Measurements from ENCODE around the gene SMOC2. TPM values are rescaled to one million over a fixed set of nuclear protein-coding genes. Genes with fewer than 3 reads are reported as not detected.

Gene SMOC2
- total RNA-seq, 6 experiments from 2014 or later: 0.42 to 3.5 (median 1.2) TPM

DNA sequence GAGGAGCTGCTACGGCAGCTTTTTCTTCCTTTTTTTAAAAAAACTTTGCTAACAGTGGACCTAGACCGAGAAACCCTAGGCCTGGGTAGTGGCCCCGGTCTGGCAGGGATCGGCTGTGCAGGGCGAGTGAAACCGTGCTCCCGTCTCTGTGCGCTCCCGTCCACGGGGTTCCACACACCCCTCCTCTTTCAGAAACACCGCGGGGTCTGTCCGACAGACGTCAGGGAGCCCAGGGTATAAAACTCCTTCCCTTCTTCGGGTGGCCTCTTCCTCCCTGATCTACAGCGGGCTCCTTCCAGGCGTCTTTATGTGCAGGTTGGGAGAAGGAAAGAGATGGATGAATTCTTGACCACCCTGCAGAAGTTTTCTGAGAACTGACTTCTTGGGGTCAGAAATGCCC, 27.1 kb upstream of the SMOC2 start:
- no peak for ATAC-seq

DNA sequence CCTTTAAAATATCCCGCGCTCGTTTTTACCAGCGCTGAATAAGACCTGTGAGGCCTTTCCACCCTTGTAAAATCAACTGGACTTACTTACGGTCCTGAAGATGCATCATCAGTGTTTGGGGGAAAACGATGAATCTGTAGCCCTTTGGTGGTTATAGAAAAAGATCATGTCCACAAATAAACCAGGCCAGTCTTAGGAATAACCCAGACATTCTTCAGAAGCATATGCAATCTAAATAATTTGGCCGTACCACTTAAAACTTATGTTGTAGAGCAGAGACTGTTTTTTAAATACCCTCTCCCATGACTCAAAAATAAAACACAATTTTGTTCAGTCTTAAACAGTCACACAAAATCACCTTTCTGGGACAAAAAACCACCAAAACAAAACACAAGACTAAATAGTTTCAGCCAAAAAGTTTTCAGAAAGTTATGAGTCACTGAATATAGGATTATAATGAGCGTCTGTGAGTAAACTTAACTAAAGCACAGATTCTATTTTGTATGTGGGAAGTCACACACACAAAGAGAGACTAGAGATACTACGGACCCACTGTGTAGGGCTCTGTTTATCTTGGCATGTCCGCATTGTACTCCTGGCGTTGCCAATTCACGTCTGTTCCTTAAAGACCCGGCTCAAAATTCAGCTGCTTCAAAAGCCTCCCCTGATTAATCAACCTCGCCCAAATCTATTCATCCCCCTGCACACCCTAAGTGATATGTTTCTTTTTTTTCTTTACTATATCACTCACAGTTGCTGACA, 26.5 kb upstream of the SMOC2 start:
- H3K36me3 ChIP-seq: no peaks in the 10 kb centered on the region
- no peaks in the 10 kb centered on the region for H3K27me3 ChIP-seq
- no peak overlapping the region for H3K27ac ChIP-seq
- WGBS (ENCODE audit: insufficient coverage, low coverage, low lambda C conversion rate, missing lambda C conversion rate): 55% methylated on average over 14 of the region's 14 CpGs
- H3K4me3 ChIP-seq: no peak overlapping the region
- no peaks in the 10 kb centered on the region for H3K4me1 ChIP-seq
- TF ChIP-seq, protein P1, sequence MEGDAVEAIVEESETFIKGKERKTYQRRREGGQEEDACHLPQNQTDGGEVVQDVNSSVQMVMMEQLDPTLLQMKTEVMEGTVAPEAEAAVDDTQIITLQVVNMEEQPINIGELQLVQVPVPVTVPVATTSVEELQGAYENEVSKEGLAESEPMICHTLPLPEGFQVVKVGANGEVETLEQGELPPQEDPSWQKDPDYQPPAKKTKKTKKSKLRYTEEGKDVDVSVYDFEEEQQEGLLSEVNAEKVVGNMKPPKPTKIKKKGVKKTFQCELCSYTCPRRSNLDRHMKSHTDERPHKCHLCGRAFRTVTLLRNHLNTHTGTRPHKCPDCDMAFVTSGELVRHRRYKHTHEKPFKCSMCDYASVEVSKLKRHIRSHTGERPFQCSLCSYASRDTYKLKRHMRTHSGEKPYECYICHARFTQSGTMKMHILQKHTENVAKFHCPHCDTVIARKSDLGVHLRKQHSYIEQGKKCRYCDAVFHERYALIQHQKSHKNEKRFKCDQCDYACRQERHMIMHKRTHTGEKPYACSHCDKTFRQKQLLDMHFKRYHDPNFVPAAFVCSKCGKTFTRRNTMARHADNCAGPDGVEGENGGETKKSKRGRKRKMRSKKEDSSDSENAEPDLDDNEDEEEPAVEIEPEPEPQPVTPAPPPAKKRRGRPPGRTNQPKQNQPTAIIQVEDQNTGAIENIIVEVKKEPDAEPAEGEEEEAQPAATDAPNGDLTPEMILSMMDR (IDR thresholded peaks at IDR 0.05): no peak
- no peak for TF ChIP-seq POLR2A (IDR thresholded peaks at IDR 0.05)
- no peaks in the 10 kb centered on the region for H3K9me3 ChIP-seq
- ATAC-seq: no peak
- DNase-seq: no peak
- intact Hi-C loops (cut with DNase I): no loop called here

More for the DNA sequence above, 27.1 kb upstream of the SMOC2 start:
- 78% methylated on average over 15 of the region's 17 CpGs for WGBS (ENCODE audit: insufficient coverage, low coverage, low lambda C conversion rate, missing lambda C conversion rate)
- TF ChIP-seq, protein P1 (IDR thresholded peaks at IDR 0.05): no peak
- no peak for TF ChIP-seq POLR2A (IDR thresholded peaks at IDR 0.05)
- intact Hi-C loops (cut with DNase I): no loop called here
- Histone ChIP-seq H3K27ac (no peak overlapping the region), H3K36me3 (no peaks in the 10 kb centered on the region), H3K27me3 (no peaks in the 10 kb centered on the region), H3K4me3 (no peak overlapping the region), H3K9me3 (no peaks in the 10 kb centered on the region), H3K4me1 (no peaks in the 10 kb centered on the region)
- DNase-seq: no peak

DNA sequence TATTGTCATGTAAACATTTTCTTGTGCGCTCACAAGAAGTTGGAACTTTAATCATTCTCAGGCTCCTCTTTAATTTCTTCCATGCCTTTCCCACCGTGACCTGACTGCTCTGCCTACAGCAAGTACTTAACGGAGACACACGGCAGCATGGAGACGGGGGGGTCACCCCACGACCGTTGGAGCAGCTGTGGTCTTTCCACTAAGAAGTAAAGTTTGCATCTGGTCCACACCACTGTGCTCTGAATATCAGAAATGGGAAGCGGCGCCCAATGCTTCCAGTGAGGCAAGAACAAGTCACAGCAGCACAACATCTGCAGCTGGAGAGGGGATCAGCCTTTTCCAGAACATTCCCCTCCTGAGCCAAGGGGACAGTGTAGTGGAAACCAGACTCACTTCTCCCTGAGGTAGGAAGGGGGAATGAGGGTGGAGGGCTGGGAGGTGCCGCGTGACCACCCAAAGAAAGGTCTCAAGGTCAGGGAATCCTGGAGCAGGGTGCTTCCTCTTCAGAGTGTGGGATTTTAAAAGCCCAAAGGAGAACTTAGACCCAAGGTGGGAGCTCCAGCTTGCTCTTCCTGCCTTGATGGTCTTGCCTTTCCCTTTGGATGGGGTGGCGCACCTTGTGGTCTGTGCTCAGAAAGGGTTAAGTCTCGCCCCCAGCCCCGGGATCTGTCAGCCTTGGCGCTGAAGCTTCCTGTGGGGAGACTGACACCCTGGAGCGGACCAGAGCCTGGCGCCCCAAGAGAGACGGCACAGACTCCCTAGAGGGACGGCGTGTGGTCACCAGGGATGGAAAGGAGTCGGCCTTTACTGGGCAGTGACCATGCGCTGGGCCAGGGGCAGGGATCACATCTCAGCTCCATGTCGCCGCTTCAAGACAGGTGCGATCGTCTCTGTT, 25.6 kb upstream of the SMOC2 start:
- ATAC-seq (no peak), DNase-seq (no peak)
- 62% methylated on average over 19 of the region's 26 CpGs for WGBS (ENCODE audit: insufficient coverage, low coverage, low lambda C conversion rate, missing lambda C conversion rate)
- intact Hi-C loops (cut with DNase I): no loop called here
- TF ChIP-seq, protein P1 (IDR thresholded peaks at IDR 0.05): no peak
- no peak for TF ChIP-seq POLR2A (IDR thresholded peaks at IDR 0.05)
- no peaks in the 10 kb centered on the region for H3K9me3 ChIP-seq
- no peak overlapping the region for H3K4me3 ChIP-seq
- no peak overlapping the region for H3K27ac ChIP-seq
- no peaks in the 10 kb centered on the region for H3K27me3 ChIP-seq
- no peaks in the 10 kb centered on the region for H3K4me1 ChIP-seq
- H3K36me3 ChIP-seq: no peaks in the 10 kb centered on the region

- no peaks in the 10 kb centered on the region for H3K27me3 ChIP-seq
- 57% methylated on average over 4 of the region's 15 CpGs for WGBS (ENCODE audit: insufficient coverage, low coverage, low lambda C conversion rate, missing lambda C conversion rate)
- H3K9me3 ChIP-seq: no peaks in the 10 kb centered on the region
- H3K4me3 ChIP-seq: no peak overlapping the region
- intact Hi-C loops (cut with DNase I): no loop called here
- DNase-seq: no peak
- ATAC-seq: no peak
- H3K27ac ChIP-seq: no peak overlapping the region
- H3K36me3 ChIP-seq: no peaks in the 10 kb centered on the region
- H3K4me1 ChIP-seq: no peaks in the 10 kb centered on the region
- TF ChIP-seq, protein P1 (IDR thresholded peaks at IDR 0.05): no peak
- TF ChIP-seq POLR2A (IDR thresholded peaks at IDR 0.05): no peak
Observed at GRCh38 chr6:168415993-168416530, 24.9 kb upstream of the SMOC2 start.
